AG09319 (cell line): ENCODE data around the gene STRAP.
"Not testable (repeated sequence)": the region's sequence is repeated elsewhere in the genome, so short reads cannot be mapped to it uniquely, and the experiment has no call there.

Source experiments
- DNase-seq: peaks from one replicate; pipeline ENCODE4 v3.0.0-alpha.2; 2010; ENCODE audit warnings: low read depth; ENCODE audit errors: extremely low read depth
- TF ChIP-seq, protein P1 (sequence below): IDR thresholded peaks from 2 replicates; pipeline ENCODE4 v1.5.1; 2011; ENCODE audit warnings: low read depth, mild to moderate bottlenecking, inconsistent platforms, low read length, moderate library complexity

STRAP gene

DNA sequence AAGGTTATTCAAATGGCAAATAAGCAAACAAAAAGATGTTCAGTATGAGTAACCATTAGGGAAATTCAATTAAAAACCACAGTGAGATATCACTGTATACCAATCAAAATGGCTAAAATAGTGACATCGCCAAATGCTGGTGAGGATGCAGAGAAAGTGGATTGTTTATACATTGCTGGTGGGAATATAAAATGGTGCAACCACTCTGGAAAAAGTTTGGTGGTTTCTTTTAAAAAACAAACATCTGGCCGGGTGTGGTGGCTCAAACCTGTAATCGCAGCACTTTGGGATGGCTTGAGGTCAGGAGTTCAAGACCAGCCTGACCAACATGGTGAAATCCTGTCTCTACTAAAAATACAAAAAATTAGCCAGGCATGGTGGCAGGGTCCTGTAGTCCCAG, 14.0 kb upstream of the STRAP start:
- no peak for DNase-seq
- TF ChIP-seq, protein P1, sequence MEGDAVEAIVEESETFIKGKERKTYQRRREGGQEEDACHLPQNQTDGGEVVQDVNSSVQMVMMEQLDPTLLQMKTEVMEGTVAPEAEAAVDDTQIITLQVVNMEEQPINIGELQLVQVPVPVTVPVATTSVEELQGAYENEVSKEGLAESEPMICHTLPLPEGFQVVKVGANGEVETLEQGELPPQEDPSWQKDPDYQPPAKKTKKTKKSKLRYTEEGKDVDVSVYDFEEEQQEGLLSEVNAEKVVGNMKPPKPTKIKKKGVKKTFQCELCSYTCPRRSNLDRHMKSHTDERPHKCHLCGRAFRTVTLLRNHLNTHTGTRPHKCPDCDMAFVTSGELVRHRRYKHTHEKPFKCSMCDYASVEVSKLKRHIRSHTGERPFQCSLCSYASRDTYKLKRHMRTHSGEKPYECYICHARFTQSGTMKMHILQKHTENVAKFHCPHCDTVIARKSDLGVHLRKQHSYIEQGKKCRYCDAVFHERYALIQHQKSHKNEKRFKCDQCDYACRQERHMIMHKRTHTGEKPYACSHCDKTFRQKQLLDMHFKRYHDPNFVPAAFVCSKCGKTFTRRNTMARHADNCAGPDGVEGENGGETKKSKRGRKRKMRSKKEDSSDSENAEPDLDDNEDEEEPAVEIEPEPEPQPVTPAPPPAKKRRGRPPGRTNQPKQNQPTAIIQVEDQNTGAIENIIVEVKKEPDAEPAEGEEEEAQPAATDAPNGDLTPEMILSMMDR, result no peak

DNA sequence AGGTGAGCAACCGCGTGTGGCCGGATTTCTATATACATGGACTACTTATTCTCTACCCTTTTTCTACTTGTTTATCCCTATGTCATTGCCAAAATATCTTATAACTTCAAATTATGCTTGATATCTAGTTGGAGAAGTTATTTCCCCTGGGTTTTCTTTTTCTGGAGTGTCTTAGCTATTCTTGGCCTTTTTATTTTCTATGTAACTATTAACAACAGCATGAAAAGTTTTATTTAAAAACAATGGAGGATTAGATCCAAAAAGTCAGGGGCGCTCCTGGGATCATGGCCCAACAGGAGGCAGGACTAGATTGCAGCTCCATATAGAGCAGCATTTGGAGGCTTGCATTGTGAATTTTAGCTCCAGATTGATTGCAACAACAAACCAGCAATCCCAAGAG, 8.6 kb upstream of the STRAP start:
- TF ChIP-seq, protein P1, result no peak
- no peak for DNase-seq

DNA sequence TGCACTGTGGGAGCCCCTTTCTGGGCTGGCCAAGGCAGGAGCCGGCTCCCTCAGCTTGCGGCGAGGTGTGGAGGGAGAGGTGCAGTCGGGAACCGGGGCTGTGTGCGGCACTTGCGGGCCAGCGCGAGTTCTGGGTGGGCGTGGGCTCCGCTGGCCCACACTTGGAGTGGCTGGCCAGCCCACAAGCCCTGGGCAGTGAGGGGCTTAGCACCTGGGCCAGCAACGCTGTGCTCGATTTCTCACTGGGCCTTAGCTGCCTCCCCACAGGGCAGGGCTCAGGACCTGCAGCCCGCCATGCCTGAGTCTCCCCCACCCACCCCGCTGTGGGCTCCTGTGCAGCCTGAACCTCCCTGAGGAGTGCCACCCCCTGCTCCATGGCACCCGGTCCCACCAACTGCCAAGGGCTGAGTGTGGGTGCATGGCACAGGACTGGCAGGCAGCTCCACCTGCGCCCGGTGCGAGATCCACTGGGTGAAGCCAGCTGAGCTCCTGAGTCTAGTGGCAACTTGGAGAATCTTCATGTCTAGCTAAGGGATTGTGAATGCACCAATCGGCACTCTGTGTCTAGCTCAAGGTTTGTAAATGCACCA, 7.5 kb upstream of the STRAP start:
- not testable (repeated sequence) for DNase-seq

DNA sequence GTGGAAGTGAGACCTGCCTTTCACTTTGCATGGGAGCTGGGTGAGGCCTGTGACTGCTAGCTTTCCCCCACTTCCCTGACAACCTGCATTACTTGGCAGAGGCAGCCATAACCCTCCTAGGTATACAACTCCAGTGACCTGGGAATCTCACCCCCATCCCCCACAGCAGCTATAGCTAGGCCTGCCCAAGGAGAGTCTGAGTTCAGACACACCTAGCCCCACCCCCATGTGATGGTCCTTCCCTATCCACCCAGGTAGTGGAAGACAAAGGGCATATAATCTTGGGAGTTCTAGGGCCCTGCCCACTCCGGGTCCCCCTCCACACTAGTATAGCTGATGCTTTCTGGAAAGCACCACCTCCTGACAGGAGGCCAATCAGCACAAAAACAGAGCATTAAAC, 6.3 kb upstream of the STRAP start:
- TF ChIP-seq, protein P1, result no peak
- no peak for DNase-seq

DNA sequence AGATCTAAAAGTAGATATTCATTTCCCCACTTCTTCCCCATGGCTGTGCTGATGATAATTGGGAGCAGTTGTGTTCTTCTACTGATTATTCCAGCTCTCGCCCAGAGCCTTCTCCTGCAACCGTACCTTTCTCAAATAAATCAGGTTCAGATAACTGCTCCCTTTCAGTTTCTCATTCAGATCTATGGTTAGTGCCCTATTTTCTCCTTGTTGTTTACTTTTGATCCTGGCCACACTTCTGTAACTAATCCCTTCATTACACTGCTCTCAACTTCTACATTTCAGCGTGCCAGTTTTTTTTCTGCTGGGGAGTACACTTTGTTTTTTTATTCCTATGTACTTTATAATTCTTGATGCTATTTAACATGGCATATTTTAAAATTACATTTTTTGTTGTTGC, 2.8 kb upstream of the STRAP start:
- TF ChIP-seq, protein P1, result no peak
- DNase-seq, result no peak

DNA sequence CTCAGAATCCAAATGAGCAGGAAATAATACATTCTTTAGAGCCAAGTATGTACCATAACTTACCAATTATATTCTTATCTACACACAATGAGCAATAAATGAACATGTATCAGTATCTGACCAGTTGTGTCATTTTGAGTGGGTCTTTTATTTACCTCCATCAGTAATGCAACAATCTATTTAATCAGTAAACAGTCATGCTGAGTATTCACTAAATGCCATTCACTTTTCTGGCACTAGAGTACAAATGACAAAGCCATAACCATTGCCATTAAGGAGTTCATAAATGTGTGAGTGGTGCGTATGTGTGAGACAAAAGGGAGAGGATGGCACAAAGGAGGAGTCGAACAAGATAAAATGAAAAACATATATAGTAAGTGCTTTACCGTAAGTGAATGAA, 1.5 kb upstream of the STRAP start:
- no peak for DNase-seq

DNA sequence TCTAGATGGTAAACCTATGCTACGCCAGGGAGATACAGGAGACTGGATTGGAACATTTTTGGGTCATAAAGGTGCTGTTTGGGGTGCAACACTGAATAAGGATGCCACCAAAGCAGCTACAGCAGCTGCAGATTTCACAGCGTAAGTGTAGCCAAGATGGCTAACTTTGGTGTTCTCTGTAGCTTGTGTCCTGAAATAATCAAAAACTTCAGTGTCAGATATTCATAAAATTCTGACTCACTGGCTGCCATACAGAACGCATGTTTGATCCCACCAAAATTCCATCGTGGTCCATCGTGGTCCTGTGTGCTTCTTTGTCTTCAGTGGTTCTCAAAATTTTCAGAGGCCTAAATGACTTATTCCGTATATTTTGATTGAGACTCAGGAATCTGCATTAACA, 1.3 kb downstream of the STRAP start:
- no peak for DNase-seq
- TF ChIP-seq, protein P1, result no peak

More for the DNA sequence above, 1.5 kb upstream of the STRAP start:
- TF ChIP-seq, protein P1, result no peak

DNA sequence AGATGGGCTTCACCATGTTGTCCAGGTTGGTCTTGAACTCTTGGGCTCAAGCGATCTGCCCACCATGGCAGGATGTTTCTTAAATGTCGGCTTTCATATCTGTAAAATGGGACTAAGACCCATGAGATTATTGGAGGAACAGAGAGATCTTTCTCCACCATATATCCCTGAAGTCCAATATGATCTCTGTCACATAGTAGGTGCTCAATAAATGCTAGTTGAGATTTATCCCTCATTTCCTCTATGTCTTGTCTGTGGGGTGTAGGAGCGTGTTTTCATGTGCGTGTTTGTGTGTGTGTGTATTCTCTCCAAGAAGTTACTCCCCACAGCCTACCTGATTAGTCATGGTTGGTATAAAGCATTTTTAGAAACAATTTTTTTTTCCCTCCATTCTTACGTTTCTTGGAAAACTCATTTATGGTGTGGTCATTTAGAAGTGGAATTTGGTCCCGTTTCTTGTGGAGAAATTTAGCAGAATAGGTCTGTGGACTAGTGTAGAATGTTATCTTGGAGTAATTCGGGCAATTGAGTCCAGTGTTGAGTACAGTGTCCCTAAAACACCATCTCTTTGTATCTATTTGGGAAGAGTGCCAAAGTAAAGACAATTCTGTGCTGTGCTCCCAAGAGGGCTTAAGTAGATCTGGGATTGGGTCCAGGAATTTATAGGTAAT, 4.3 kb downstream of the STRAP start:
- no peak for DNase-seq

More for the DNA sequence above, 4.3 kb downstream of the STRAP start:
- TF ChIP-seq, protein P1, result no peak
